Neuronal stem cell (in vitro differentiated cells): ENCODE data around the gene MFNG.

ENCODE experiments used
- DNase-seq: peaks from one replicate; pipeline ENCODE4 v3.0.0-alpha.2; 2013; ENCODE audit warnings: low spot score
- H2AFZ ChIP-seq: one replicate; pipeline ENCODE4 v1.6.1; 2013; ENCODE audit warnings: mild to moderate bottlenecking, low read length, inconsistent platforms
- H2AK5ac ChIP-seq: 2 replicates; pipeline ENCODE4 v1.6.1; 2013; ENCODE audit warnings: low read depth, mild to moderate bottlenecking, inconsistent platforms, low read length, moderate library complexity, mixed read lengths
- H2BK120ac ChIP-seq: 2 replicates; pipeline ENCODE4 v1.6.1; 2013; ENCODE audit warnings: low read depth, mild to moderate bottlenecking, inconsistent platforms, low read length, moderate library complexity, mixed read lengths
- H2BK12ac ChIP-seq: one replicate; pipeline ENCODE4 v1.6.1; 2013; ENCODE audit warnings: low read length, inconsistent platforms
- H2BK15ac ChIP-seq: 2 replicates; pipeline ENCODE4 v1.6.1; 2013; ENCODE audit warnings: mild to moderate bottlenecking, low read length, inconsistent platforms, mixed read lengths
- H2BK5ac ChIP-seq: one replicate; pipeline ENCODE4 v1.6.1; 2013; ENCODE audit warnings: inconsistent platforms, mild to moderate bottlenecking, low read length, moderate library complexity
- H3K14ac ChIP-seq: one replicate; pipeline ENCODE4 v1.6.1; 2013; ENCODE audit warnings: low read length, inconsistent platforms
- H3K18ac ChIP-seq: 2 replicates; pipeline ENCODE4 v1.6.1; 2013; ENCODE audit warnings: low read length, inconsistent platforms
- H3K23ac ChIP-seq: 2 replicates; pipeline ENCODE4 v1.6.1; 2013; ENCODE audit warnings: low read depth, mild to moderate bottlenecking, mixed read lengths, low read length, inconsistent platforms; ENCODE audit not compliant: poor library complexity
- H3K27ac ChIP-seq: replicated peaks from 3 replicates; pipeline ENCODE4 v1.5.1; 2013; ENCODE audit warnings: low read length, inconsistent platforms
- H3K27me3 ChIP-seq, 3 experiments: 2 replicates each; pipeline ENCODE4 v1.6.1; 2013; ENCODE audit warnings: low read length in 3 of 3, mild to moderate bottlenecking in 2 of 3, inconsistent platforms in 1 of 3, low read depth in 1 of 3, mixed read lengths in 1 of 3, moderate library complexity in 1 of 3; ENCODE audit not compliant: control insufficient read depth in 3 of 3, insufficient read depth in 3 of 3
- H3K36me3 ChIP-seq, 2 donors: replicated peaks in 1 of 2; 2 replicates each; pipeline ENCODE4 v1.6.1; 2013; ENCODE audit warnings: low read length in 2 of 2; ENCODE audit not compliant: control insufficient read depth in 2 of 2, insufficient read depth in 2 of 2
- H3K4ac ChIP-seq: 2 replicates; pipeline ENCODE4 v1.6.1; 2013; ENCODE audit warnings: inconsistent platforms, mild to moderate bottlenecking, low read length, moderate library complexity
- H3K4me1 ChIP-seq, 2 donors: 1 replicate in 1 of 2; 2 replicates in 1 of 2; pipeline ENCODE4 v1.6.1; 2013; ENCODE audit warnings: low read length in 2 of 2, low read depth in 1 of 2; ENCODE audit not compliant: control insufficient read depth in 2 of 2, insufficient read depth in 1 of 2
- H3K4me2 ChIP-seq: one replicate; pipeline ENCODE4 v1.6.1; 2013; ENCODE audit warnings: mild to moderate bottlenecking, low read length, inconsistent platforms; ENCODE audit not compliant: insufficient read depth, poor library complexity, severe bottlenecking
- H3K4me3 ChIP-seq, 2 donors: 2 replicates each; pipeline ENCODE4 v1.5.1; 2013; ENCODE audit warnings: low read length in 2 of 2, mild to moderate bottlenecking in 2 of 2, inconsistent platforms in 1 of 2, moderate library complexity in 1 of 2
- H3K79me1 ChIP-seq: one replicate; pipeline ENCODE4 v1.6.1; 2013; ENCODE audit warnings: low read depth, mild to moderate bottlenecking, inconsistent platforms, low read length, moderate library complexity
- H3K9ac ChIP-seq: one replicate; pipeline ENCODE4 v1.6.1; 2013; ENCODE audit warnings: mild to moderate bottlenecking, low read depth, low read length, inconsistent platforms; ENCODE audit not compliant: poor library complexity
- H3K9me3 ChIP-seq, 2 donors: replicated peaks in 1 of 2; 2 replicates each; pipeline versions ENCODE3 to v1.6.1; 2013; ENCODE audit warnings: low read length in 2 of 2, mild to moderate bottlenecking in 2 of 2, inconsistent platforms in 1 of 2, low read depth in 1 of 2, mixed read lengths in 1 of 2, moderate library complexity in 1 of 2; ENCODE audit not compliant: control insufficient read depth in 2 of 2, insufficient read depth in 1 of 2
- H4K8ac ChIP-seq: one replicate; pipeline ENCODE4 v1.6.1; 2013; ENCODE audit warnings: low read depth, mild to moderate bottlenecking, inconsistent platforms, low read length, moderate library complexity
- H4K91ac ChIP-seq: one replicate; pipeline ENCODE4 v1.6.1; 2013; ENCODE audit warnings: low read length, low read depth, mild to moderate bottlenecking, inconsistent platforms; ENCODE audit not compliant: poor library complexity
- WGBS, 2 donors: extraction: QIAGEN DNeasy Blood & Tissue Kit; methylation state at CpG; one replicate each; pipeline ENCODE4 v1.1.7; 2013; ENCODE audit warnings: missing lambda C conversion rate in 2 of 2, mixed read lengths in 1 of 2; ENCODE audit not compliant: insufficient read length in 2 of 2, insufficient replicate concordance in 1 of 2; ENCODE audit errors: extremely low coverage in 2 of 2; 5-methylcytosine and 5-hydroxymethylcytosine counted together

MFNG gene

GRCh38 chr22:37443086-37443485, 43.1 kb downstream of the MFNG start:
- Histone ChIP-seq H2AK5ac (no peak overlapping the region), H3K18ac (no peak overlapping the region), H2AFZ (no peak overlapping the region), H3K27ac (no peak overlapping the region), H4K91ac (no peak overlapping the region), H3K9ac (no peak overlapping the region), H2BK120ac (no peak overlapping the region), H3K9me3 (peaks cover 0 to 5% of the 10 kb centered on the region in 2 donors), H3K4me1 (peaks cover 0 to 5% of the 10 kb centered on the region in 2 donors), H3K23ac (no peak overlapping the region), H2BK12ac (no peak overlapping the region), H3K4me3 (no peak overlapping the region), H3K79me1 (no peaks in the 10 kb centered on the region), H2BK5ac (no peak overlapping the region), H4K8ac (no peak overlapping the region), H3K27me3 (peaks cover 0 to 10% (median 0%) of the 10 kb centered on the region in 3 experiments), H3K4me2 (no peak overlapping the region), H3K14ac (no peak overlapping the region), H3K36me3 (no peaks in the 10 kb centered on the region), H2BK15ac (no peak overlapping the region), H3K4ac (no peak overlapping the region)
- no CpG with 5 or more reads among the region's 7 CpGs for WGBS, 2 donors
- no peak for DNase-seq

DNA sequence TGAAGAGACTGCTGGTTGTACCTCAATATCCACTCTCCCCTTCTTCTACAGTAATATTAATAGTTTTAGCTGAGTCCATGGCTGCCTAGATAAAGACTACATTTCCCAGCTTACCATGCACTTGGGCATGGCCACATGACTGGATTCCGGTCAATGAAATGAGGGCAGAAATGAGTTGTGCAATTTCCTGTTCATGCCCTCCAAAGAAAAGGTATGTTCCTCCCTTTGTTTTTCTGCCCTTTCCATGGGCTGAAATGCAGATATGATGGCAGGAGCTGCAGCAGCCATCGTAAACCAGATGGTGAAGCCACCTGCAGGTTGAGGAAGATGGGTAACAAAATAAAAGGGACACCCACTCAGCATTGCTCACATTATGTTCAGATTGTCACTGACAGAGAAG, 43.6 kb downstream of the MFNG start:
- Histone ChIP-seq H2BK12ac (no peak overlapping the region), H3K9me3 (peaks cover 0 to 5% of the 10 kb centered on the region in 2 donors), H3K4me2 (no peak overlapping the region), H3K79me1 (no peaks in the 10 kb centered on the region), H4K91ac (no peak overlapping the region), H2AK5ac (no peak overlapping the region), H2AFZ (no peak overlapping the region), H3K4me1 (peaks cover 0 to 5% of the 10 kb centered on the region in 2 donors), H2BK15ac (no peak overlapping the region), H3K18ac (no peak overlapping the region), H3K23ac (no peak overlapping the region), H3K27ac (no peak overlapping the region), H2BK5ac (no peak overlapping the region), H3K27me3 (peaks cover 0 to 12% (median 0%) of the 10 kb centered on the region in 3 experiments), H3K36me3 (no peaks in the 10 kb centered on the region), H3K4ac (no peak overlapping the region), H4K8ac (no peak overlapping the region), H3K4me3 (no peak overlapping the region), H3K9ac (no peak overlapping the region), H3K14ac (no peak overlapping the region), H2BK120ac (no peak overlapping the region)
- DNase-seq = no peak
- no CpG with 5 or more reads among the region's 2 CpGs for WGBS, 2 donors

DNA sequence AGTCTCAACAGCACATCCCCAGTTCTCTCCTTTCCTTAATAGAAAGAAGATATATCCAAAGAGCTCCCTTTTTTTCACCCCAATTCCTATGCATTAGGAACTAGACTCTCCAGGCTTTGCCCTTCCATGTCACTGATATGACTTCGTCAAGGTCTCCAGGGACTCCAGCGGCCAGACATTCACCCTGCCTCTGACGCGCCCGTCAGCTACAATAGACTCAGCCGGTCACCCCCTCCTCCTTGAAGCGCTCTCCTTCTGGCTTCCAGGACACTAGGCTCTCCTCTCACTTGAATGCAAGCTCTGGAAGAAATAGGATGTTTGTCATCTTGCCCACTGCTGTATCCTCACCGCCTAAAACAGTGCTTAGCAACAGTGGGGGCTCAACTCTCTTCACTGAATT, 44.0 kb downstream of the MFNG start:
- H3K27me3 ChIP-seq = peaks cover 0 to 9% (median 0%) of the 10 kb centered on the region in 3 experiments
- DNase-seq = no peak
- H2BK15ac ChIP-seq = no peak overlapping the region
- H3K4me3 ChIP-seq = no peak overlapping the region
- no CpG with 5 or more reads among the region's 8 CpGs for WGBS, 2 donors
- H2BK12ac ChIP-seq = no peak overlapping the region
- no peaks in the 10 kb centered on the region for H3K79me1 ChIP-seq
- H2BK5ac ChIP-seq = no peak overlapping the region
- H3K4me1 ChIP-seq = peaks cover 0 to 2% of the 10 kb centered on the region in 2 donors
- H4K8ac ChIP-seq = no peak overlapping the region
- no peak overlapping the region for H2BK120ac ChIP-seq
- no peak overlapping the region for H2AK5ac ChIP-seq
- no peak overlapping the region for H4K91ac ChIP-seq
- peaks cover 0 to 5% of the 10 kb centered on the region in 2 donors for H3K9me3 ChIP-seq
- H3K36me3 ChIP-seq = no peaks in the 10 kb centered on the region
- no peak overlapping the region for H3K9ac ChIP-seq
- H3K4ac ChIP-seq = no peak overlapping the region
- H3K14ac ChIP-seq = no peak overlapping the region
- no peak overlapping the region for H3K4me2 ChIP-seq
- H2AFZ ChIP-seq = no peak overlapping the region
- H3K18ac ChIP-seq = no peak overlapping the region
- no peak overlapping the region for H3K23ac ChIP-seq
- no peak overlapping the region for H3K27ac ChIP-seq

DNA sequence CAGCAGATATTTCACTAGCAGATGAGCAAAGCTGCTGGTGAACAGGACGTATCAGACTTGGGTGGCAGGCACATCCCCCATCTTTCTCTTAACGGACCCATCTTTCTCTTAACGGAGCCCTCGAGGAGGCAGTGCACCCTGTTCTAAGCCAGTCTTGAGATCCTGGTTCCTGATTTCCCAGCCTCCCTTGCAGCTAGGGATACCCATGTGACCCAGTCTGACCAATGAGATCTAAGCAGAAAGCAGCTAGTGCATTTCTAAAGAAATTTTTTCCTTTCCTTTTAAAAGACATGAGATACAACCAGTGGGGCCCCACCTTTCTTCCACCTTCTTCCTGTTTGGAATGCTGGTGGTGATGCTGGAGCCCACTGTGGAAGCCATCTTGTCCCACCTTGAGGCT, 45.3 kb downstream of the MFNG start:
- no CpG with 5 or more reads among the region's 4 CpGs for WGBS, 2 donors
- Histone ChIP-seq H3K79me1 (no peaks in the 10 kb centered on the region), H3K36me3 (no peaks in the 10 kb centered on the region), H3K27ac (no peak overlapping the region), H3K9me3 (peaks cover 0 to 5% of the 10 kb centered on the region in 2 donors), H2BK120ac (no peak overlapping the region), H2BK12ac (no peak overlapping the region), H4K8ac (no peak overlapping the region), H4K91ac (no peak overlapping the region), H2AK5ac (no peak overlapping the region), H3K4me3 (no peak overlapping the region), H3K4ac (no peak overlapping the region), H3K27me3 (peaks cover 0 to 9% (median 0%) of the 10 kb centered on the region in 3 experiments), H3K18ac (no peak overlapping the region), H3K4me2 (no peak overlapping the region), H3K14ac (no peak overlapping the region), H2AFZ (no peak overlapping the region), H3K23ac (no peak overlapping the region), H2BK5ac (no peak overlapping the region), H3K4me1 (no peaks in the 10 kb centered on the region), H2BK15ac (no peak overlapping the region), H3K9ac (no peak overlapping the region)
- no peak for DNase-seq
